WERI-Rb-1 (cell line): ENCODE measurements around the gene ESPL1.

Experiments used
- DNase-seq: peaks from one replicate; pipeline ENCODE4 v3.0.0-alpha.2; 2020
- H3K27ac ChIP-seq: fragments of 250-450 bp; sonication (Bioruptor Pico); 2 replicates; pipeline ENCODE4 v1.5.1; 2020; ENCODE audit warnings: mild to moderate bottlenecking, moderate library complexity
- H3K27me3 ChIP-seq: fragments of 250-450 bp; sonication (Bioruptor Pico); 2 replicates; pipeline ENCODE4 v1.5.1; 2021; ENCODE audit warnings: mild to moderate bottlenecking, low read depth, moderate library complexity; ENCODE audit not compliant: insufficient read depth, severe bottlenecking
- H3K36me3 ChIP-seq: fragments of 250-450 bp; sonication (Bioruptor Pico); 2 replicates; pipeline ENCODE4 v1.5.1; 2020; ENCODE audit warnings: mild to moderate bottlenecking, moderate library complexity
- H3K4me3 ChIP-seq: 2 replicates; pipeline ENCODE4 v1.5.1; 2011; ENCODE audit warnings: low read depth, mild to moderate bottlenecking, control low read depth, low read length
- H3K9me3 ChIP-seq: fragments of 250-450 bp; sonication (Bioruptor Pico); 2 replicates; pipeline ENCODE4 v1.5.1; 2021; ENCODE audit warnings: mild to moderate bottlenecking, moderate library complexity; ENCODE audit not compliant: severe bottlenecking
- CTCF ChIP-seq: IDR thresholded peaks from 2 replicates; pipeline ENCODE4 v1.5.1; 2011; ENCODE audit warnings: low read depth, mild to moderate bottlenecking, control low read depth, inconsistent platforms, low read length

ESPL1 gene

GRCh38 chr12:53300187-53300586 is 32.1 kb downstream of the ESPL1 start:
- TF ChIP-seq CTCF: no peak
- no peak for DNase-seq
- H3K27me3 ChIP-seq: no peaks in the 10 kb centered on the region
- peaks cover 53% of the 10 kb centered on the region for H3K36me3 ChIP-seq
- peak overlapping the region; percentile 89 for H3K4me3 ChIP-seq
- no peaks in the 10 kb centered on the region for H3K9me3 ChIP-seq
- H3K27ac ChIP-seq: peak overlapping the region; percentile 67

GRCh38 chr12:53302903-53303302 is 34.8 kb downstream of the ESPL1 start:
- no peaks in the 10 kb centered on the region for H3K27me3 ChIP-seq
- no peaks in the 10 kb centered on the region for H3K9me3 ChIP-seq
- H3K27ac ChIP-seq: no peak overlapping the region
- no peak for DNase-seq
- TF ChIP-seq CTCF: no peak
- H3K36me3 ChIP-seq: peaks cover 65% of the 10 kb centered on the region
- no peak overlapping the region for H3K4me3 ChIP-seq

GRCh38 chr12:53306826-53307225 is 38.7 kb downstream of the ESPL1 start:
- H3K36me3 ChIP-seq: peaks cover 63% of the 10 kb centered on the region
- no peaks in the 10 kb centered on the region for H3K9me3 ChIP-seq
- no peak for TF ChIP-seq CTCF
- no peaks in the 10 kb centered on the region for H3K27me3 ChIP-seq
- no peak overlapping the region for H3K27ac ChIP-seq
- no peak for DNase-seq
- H3K4me3 ChIP-seq: no peak overlapping the region

GRCh38 chr12:53308276-53308675 is 40.2 kb downstream of the ESPL1 start:
- DNase-seq: peak; percentile 27
- no peak for TF ChIP-seq CTCF
- Histone ChIP-seq H3K4me3 (no peak overlapping the region), H3K27me3 (no peaks in the 10 kb centered on the region), H3K9me3 (no peaks in the 10 kb centered on the region), H3K36me3 (peaks cover 49% of the 10 kb centered on the region), H3K27ac (peak overlapping the region; percentile 70)

GRCh38 chr12:53313996-53314395 is 45.9 kb downstream of the ESPL1 start:
- peaks cover 42% of the 10 kb centered on the region for H3K36me3 ChIP-seq
- no peak overlapping the region for H3K27ac ChIP-seq
- DNase-seq: no peak

More at GRCh38 chr12:53313996-53314395, 45.9 kb downstream of the ESPL1 start:
- no peak overlapping the region for H3K4me3 ChIP-seq
- H3K27me3 ChIP-seq: no peaks in the 10 kb centered on the region
- TF ChIP-seq CTCF: no peak
- no peaks in the 10 kb centered on the region for H3K9me3 ChIP-seq
